Measurements from ENCODE around the gene NCAPG.

- TF ChIP-seq POLR2AphosphoS5 (IDR thresholded peaks at IDR 0.05; ENCODE audit: control insufficient read depth, insufficient read depth, low read depth, low read length) (no peak), SMAD2 (IDR thresholded peaks at IDR 0.05; ENCODE audit: low read depth, low read length) (no peak), ZNF124 (CRISPR knock-in tag; IDR thresholded peaks at IDR 0.05) (no peak), ETV6 (IDR thresholded peaks at IDR 0.05; ENCODE audit: borderline replicate concordance in 1 of 2, low read depth in 2 of 2, low read length in 1 of 2) (no peak), ETV6 (CRISPR knock-in tag; IDR thresholded peaks at IDR 0.05; ENCODE audit: borderline replicate concordance) (no peak)
These were observed 58.5 kb downstream of the NCAPG start for GRCh38 chr4:17869327-17869726.

Data from K562 (cell line).